IPS-18c (cell line): ENCODE measurements around the gene RPS6KA2.

Experiments
- H3K4me3 ChIP-seq: 2 replicates; pipeline ENCODE4 v1.7.0; 2013; ENCODE audit warnings: low read depth, mild to moderate bottlenecking, low read length, moderate library complexity; ENCODE audit not compliant: insufficient read depth
- H3K9me3 ChIP-seq: one replicate; pipeline ENCODE4 v1.6.1; 2013; ENCODE audit warnings: mild to moderate bottlenecking, low read length, moderate library complexity; ENCODE audit not compliant: control insufficient read depth, insufficient read depth

The RPS6KA2 gene

GRCh38 chr6:166575205-166575604 is 51.8 kb downstream of the RPS6KA2 start:
- no peak overlapping the region for H3K4me3 ChIP-seq
- H3K9me3 ChIP-seq, result peaks cover 3% of the 10 kb centered on the region

- Histone ChIP-seq H3K4me3 (no peak overlapping the region), H3K9me3 (peaks cover 3% of the 10 kb centered on the region)
These were observed 53.4 kb downstream of the RPS6KA2 start for GRCh38 chr6:166573511-166574216.

- Histone ChIP-seq H3K9me3 (peaks cover 3% of the 10 kb centered on the region), H3K4me3 (no peak overlapping the region)
These were observed 54.4 kb downstream of the RPS6KA2 start for GRCh38 chr6:166572370-166573261.

GRCh38 chr6:166570929-166571713 is 55.9 kb downstream of the RPS6KA2 start:
- no peak overlapping the region for H3K4me3 ChIP-seq
- H3K9me3 ChIP-seq, result peaks cover 2% of the 10 kb centered on the region

- H3K4me3 ChIP-seq, result no peak overlapping the region
- no peaks in the 10 kb centered on the region for H3K9me3 ChIP-seq
These were observed 57.8 kb downstream of the RPS6KA2 start for GRCh38 chr6:166569206-166569605.

- no peak overlapping the region for H3K4me3 ChIP-seq
- no peaks in the 10 kb centered on the region for H3K9me3 ChIP-seq
These were observed 59.2 kb downstream of the RPS6KA2 start for GRCh38 chr6:166567813-166568212.

- Histone ChIP-seq H3K4me3 (no peak overlapping the region), H3K9me3 (no peaks in the 10 kb centered on the region)
These were observed 59.9 kb downstream of the RPS6KA2 start for GRCh38 chr6:166567107-166567506.

- Histone ChIP-seq H3K4me3 (no peak overlapping the region), H3K9me3 (no peaks in the 10 kb centered on the region)
These were observed 60.7 kb downstream of the RPS6KA2 start for GRCh38 chr6:166566026-166567011.

GRCh38 chr6:166565084-166565967 is 61.7 kb downstream of the RPS6KA2 start:
- H3K9me3 ChIP-seq, result no peaks in the 10 kb centered on the region
- no peak overlapping the region for H3K4me3 ChIP-seq

- Histone ChIP-seq H3K4me3 (no peak overlapping the region), H3K9me3 (no peaks in the 10 kb centered on the region)
These were observed 63.2 kb downstream of the RPS6KA2 start for GRCh38 chr6:166563805-166564204.

GRCh38 chr6:166563200-166563599 is 63.9 kb downstream of the RPS6KA2 start:
- H3K4me3 ChIP-seq, result no peak overlapping the region

GRCh38 chr6:166562726-166563125 is 64.3 kb downstream of the RPS6KA2 start:
- Histone ChIP-seq H3K4me3 (no peak overlapping the region), H3K9me3 (no peaks in the 10 kb centered on the region)

More at GRCh38 chr6:166563200-166563599, 63.9 kb downstream of the RPS6KA2 start:
- H3K9me3 ChIP-seq, result no peaks in the 10 kb centered on the region

GRCh38 chr6:166561771-166562359 is 65.2 kb downstream of the RPS6KA2 start:
- H3K4me3 ChIP-seq, result no peak overlapping the region

GRCh38 chr6:166560222-166560621 is 66.8 kb downstream of the RPS6KA2 start:
- Histone ChIP-seq H3K4me3 (no peak overlapping the region), H3K9me3 (no peaks in the 10 kb centered on the region)

More at GRCh38 chr6:166561771-166562359, 65.2 kb downstream of the RPS6KA2 start:
- H3K9me3 ChIP-seq, result no peaks in the 10 kb centered on the region

GRCh38 chr6:166559662-166560061 is 67.4 kb downstream of the RPS6KA2 start:
- no peaks in the 10 kb centered on the region for H3K9me3 ChIP-seq
- no peak overlapping the region for H3K4me3 ChIP-seq
